IPS-15b (cell line): Measurements from ENCODE around the gene SOS1.
"Not testable (repeated sequence)": the region's sequence is repeated elsewhere in the genome, so short reads cannot be mapped to it uniquely, and the experiment has no call there.

Source experiments
- H3K27me3 ChIP-seq: one replicate; pipeline ENCODE4 v1.6.1; 2013; ENCODE audit warnings: low read length; ENCODE audit not compliant: control insufficient read depth, insufficient read depth
- H3K36me3 ChIP-seq: one replicate; pipeline ENCODE4 v1.6.1; 2013; ENCODE audit warnings: low read length; ENCODE audit not compliant: control insufficient read depth, insufficient read depth
- H3K4me1 ChIP-seq: one replicate; pipeline ENCODE4 v1.6.1; 2013; ENCODE audit warnings: mild to moderate bottlenecking, low read length; ENCODE audit not compliant: control insufficient read depth, insufficient read depth
- H3K4me3 ChIP-seq: one replicate; pipeline ENCODE4 v1.5.1; 2013; ENCODE audit warnings: low read depth, low read length
- H3K9ac ChIP-seq: one replicate; pipeline ENCODE4 v1.6.1; 2013; ENCODE audit warnings: low read depth, mild to moderate bottlenecking, low read length
- H3K9me3 ChIP-seq: one replicate; pipeline ENCODE4 v1.6.1; 2013; ENCODE audit warnings: mild to moderate bottlenecking, low read length; ENCODE audit not compliant: control insufficient read depth, insufficient read depth

Gene SOS1

GRCh38 chr2:38951766-38952165 is 169.1 kb downstream of the SOS1 start:
- Histone ChIP-seq H3K4me3 (no peak overlapping the region), H3K36me3 (no peaks in the 10 kb centered on the region), H3K9me3 (no peaks in the 10 kb centered on the region), H3K9ac (no peak overlapping the region), H3K27me3 (peaks cover under 1% of the 10 kb centered on the region), H3K4me1 (no peaks in the 10 kb centered on the region)

GRCh38 chr2:38948995-38949394 is 171.9 kb downstream of the SOS1 start:
- Histone ChIP-seq H3K9ac (no peak overlapping the region), H3K9me3 (no peaks in the 10 kb centered on the region), H3K4me3 (no peak overlapping the region), H3K27me3 (no peaks in the 10 kb centered on the region), H3K36me3 (no peaks in the 10 kb centered on the region), H3K4me1 (no peaks in the 10 kb centered on the region)

- Histone ChIP-seq H3K4me1 (peaks cover 1% of the 10 kb centered on the region), H3K9ac (no peak overlapping the region), H3K9me3 (no peaks in the 10 kb centered on the region), H3K36me3 (no peaks in the 10 kb centered on the region), H3K4me3 (no peak overlapping the region), H3K27me3 (no peaks in the 10 kb centered on the region)
Measured at GRCh38 chr2:38948387-38948882, 172.4 kb downstream of the SOS1 start.

GRCh38 chr2:38947241-38948239 is 173.3 kb downstream of the SOS1 start:
- Histone ChIP-seq H3K27me3 (no peaks in the 10 kb centered on the region), H3K9ac (no peak overlapping the region), H3K9me3 (no peaks in the 10 kb centered on the region), H3K4me3 (no peak overlapping the region), H3K36me3 (no peaks in the 10 kb centered on the region), H3K4me1 (peaks cover 5% of the 10 kb centered on the region)

- H3K4me1 ChIP-seq = peaks cover 5% of the 10 kb centered on the region
- H3K9ac ChIP-seq = no peak overlapping the region
- no peaks in the 10 kb centered on the region for H3K9me3 ChIP-seq
- H3K36me3 ChIP-seq = no peaks in the 10 kb centered on the region
- no peaks in the 10 kb centered on the region for H3K27me3 ChIP-seq
- no peak overlapping the region for H3K4me3 ChIP-seq
Measured at GRCh38 chr2:38945911-38946310, 174.9 kb downstream of the SOS1 start.

GRCh38 chr2:38945372-38945771 is 175.5 kb downstream of the SOS1 start:
- Histone ChIP-seq H3K9me3 (no peaks in the 10 kb centered on the region), H3K4me3 (no peak overlapping the region)

GRCh38 chr2:38943784-38944183 is 177.1 kb downstream of the SOS1 start:
- no peak overlapping the region for H3K4me3 ChIP-seq
- no peak overlapping the region for H3K9ac ChIP-seq
- no peaks in the 10 kb centered on the region for H3K27me3 ChIP-seq
- H3K4me1 ChIP-seq = peaks cover 5% of the 10 kb centered on the region
- H3K9me3 ChIP-seq = no peaks in the 10 kb centered on the region
- no peaks in the 10 kb centered on the region for H3K36me3 ChIP-seq

More at GRCh38 chr2:38945372-38945771, 175.5 kb downstream of the SOS1 start:
- Histone ChIP-seq H3K27me3 (no peaks in the 10 kb centered on the region), H3K36me3 (no peaks in the 10 kb centered on the region), H3K4me1 (peaks cover 5% of the 10 kb centered on the region), H3K9ac (no peak overlapping the region)

- Histone ChIP-seq H3K27me3 (no peaks in the 10 kb centered on the region), H3K4me1 (peaks cover 5% of the 10 kb centered on the region), H3K4me3 (no peak overlapping the region), H3K9ac (no peak overlapping the region), H3K36me3 (no peaks in the 10 kb centered on the region), H3K9me3 (no peaks in the 10 kb centered on the region)
Measured at GRCh38 chr2:38940746-38941145, 180.1 kb downstream of the SOS1 start.

- no peak overlapping the region for H3K9ac ChIP-seq
- H3K27me3 ChIP-seq = no peaks in the 10 kb centered on the region
- no peaks in the 10 kb centered on the region for H3K4me1 ChIP-seq
- H3K9me3 ChIP-seq = no peaks in the 10 kb centered on the region
- no peaks in the 10 kb centered on the region for H3K36me3 ChIP-seq
- no peak overlapping the region for H3K4me3 ChIP-seq
Measured at GRCh38 chr2:38937548-38937947, 183.3 kb downstream of the SOS1 start.

- not testable (repeated sequence) for H3K9me3 ChIP-seq, H3K4me3 ChIP-seq, H3K36me3 ChIP-seq, H3K9ac ChIP-seq, H3K4me1 ChIP-seq, H3K27me3 ChIP-seq
Measured at GRCh38 chr2:38936516-38936915, 184.3 kb downstream of the SOS1 start.

- Histone ChIP-seq H3K4me3 (no peak overlapping the region), H3K36me3 (no peaks in the 10 kb centered on the region), H3K9ac (no peak overlapping the region), H3K4me1 (no peaks in the 10 kb centered on the region), H3K27me3 (no peaks in the 10 kb centered on the region), H3K9me3 (no peaks in the 10 kb centered on the region)
Measured at GRCh38 chr2:38935568-38936172, 185.2 kb downstream of the SOS1 start.

GRCh38 chr2:38934742-38935141 is 186.1 kb downstream of the SOS1 start:
- no peaks in the 10 kb centered on the region for H3K9me3 ChIP-seq
- H3K36me3 ChIP-seq = no peaks in the 10 kb centered on the region
- no peak overlapping the region for H3K9ac ChIP-seq
- no peaks in the 10 kb centered on the region for H3K4me1 ChIP-seq
- no peak overlapping the region for H3K4me3 ChIP-seq
- no peaks in the 10 kb centered on the region for H3K27me3 ChIP-seq
